IMR-90 (cell line): ENCODE measurements around the gene CUX1. TPM values are rescaled to one million over a fixed set of nuclear protein-coding genes. Genes with fewer than 3 reads are reported as not detected.

Experiments used
- ATAC-seq: fragments of 200-7000 bp; cut with Tn5 transposase; 2 replicates; pipeline ENCODE4 v1.9.1; 2020; ENCODE audit warnings: low read depth, mild to moderate bottlenecking, moderate library complexity
- BruUV-seq: library from RNA; stranded (reverse); fragments of 400-500 nt; replicated peaks from 2 replicates; lab custom pipeline; 2021; lab: Mats Ljungman, UMichigan
- CTCF ChIA-PET: fragments of 300-600 bp; formaldehyde crosslinking; extraction: SDS; loops from one replicate; lab custom pipeline; 2021; ENCODE audit warnings: antibody characterized with exemption; lab: Yijun Ruan, JAX
- POLR2A ChIA-PET: fragments of 300-600 bp; sonication (Branson Sonifier 250); formaldehyde crosslinking; loops from one replicate; lab custom pipeline; 2022; ENCODE audit warnings: antibody characterized with exemption; ENCODE audit not compliant: unreplicated experiment; lab: Charles Lee
- DNase-seq: peaks from one replicate; pipeline ENCODE4 v3.0.0; 2013
- H2AFZ ChIP-seq: replicated peaks from 2 replicates; pipeline ENCODE3; 2013; ENCODE audit warnings: low read length, mild to moderate bottlenecking; ENCODE audit not compliant: poor library complexity
- H2AK5ac ChIP-seq: 2 replicates; pipeline ENCODE4 v1.6.1; 2013; ENCODE audit warnings: low read depth, low read length, inconsistent platforms
- H2AK9ac ChIP-seq: replicated peaks from 2 replicates; pipeline ENCODE3; 2013; ENCODE audit warnings: mild to moderate bottlenecking, low read depth, low read length, moderate library complexity; ENCODE audit not compliant: poor library complexity
- H2BK120ac ChIP-seq: 2 replicates; pipeline ENCODE4 v1.6.1; 2013; ENCODE audit warnings: low read depth, low read length, inconsistent platforms
- H2BK15ac ChIP-seq: 3 replicates; pipeline ENCODE4 v1.6.1; 2013; ENCODE audit warnings: low read depth, low read length, inconsistent platforms
- H2BK20ac ChIP-seq: 2 replicates; pipeline ENCODE4 v1.6.1; 2013; ENCODE audit warnings: low read depth, mild to moderate bottlenecking, inconsistent platforms, low read length, moderate library complexity
- H2BK5ac ChIP-seq: 2 replicates; pipeline ENCODE4 v1.6.1; 2013; ENCODE audit warnings: mild to moderate bottlenecking, low read depth, low read length, inconsistent platforms; ENCODE audit not compliant: poor library complexity, severe bottlenecking
- H3K14ac ChIP-seq: replicated peaks from 2 replicates; pipeline ENCODE4 v1.6.1; 2013; ENCODE audit warnings: low read depth, low read length, inconsistent platforms
- H3K18ac ChIP-seq: 2 replicates; pipeline ENCODE4 v1.6.1; 2013; ENCODE audit warnings: low read depth, low read length, control low read depth
- H3K23ac ChIP-seq: 2 replicates; pipeline ENCODE4 v1.6.1; 2013; ENCODE audit warnings: low read depth, low read length, inconsistent platforms
- H3K27ac ChIP-seq: 2 replicates; pipeline ENCODE4 v1.5.1; 2013; ENCODE audit warnings: mild to moderate bottlenecking, control low read depth, low read length; ENCODE audit not compliant: insufficient read depth
- H3K27me3 ChIP-seq: 2 replicates; pipeline ENCODE4 v1.6.1; 2013; ENCODE audit warnings: low read length; ENCODE audit not compliant: control insufficient read depth, insufficient read depth
- H3K36me3 ChIP-seq: 2 replicates; pipeline ENCODE4 v1.6.1; 2013; ENCODE audit warnings: low read length, mixed read lengths; ENCODE audit not compliant: control insufficient read depth, insufficient read depth
- H3K4ac ChIP-seq: 2 replicates; pipeline ENCODE4 v1.6.1; 2013; ENCODE audit warnings: low read depth, low read length, inconsistent platforms
- H3K4me1 ChIP-seq: 2 replicates; pipeline ENCODE4 v1.6.1; 2013; ENCODE audit warnings: low read length, mixed read lengths; ENCODE audit not compliant: control insufficient read depth, insufficient read depth
- H3K4me2 ChIP-seq: 2 replicates; pipeline ENCODE4 v1.6.1; 2013; ENCODE audit warnings: low read depth, mild to moderate bottlenecking, control low read depth, low read length, moderate library complexity
- H3K4me3 ChIP-seq: 2 replicates; pipeline ENCODE4 v1.5.1; 2013; ENCODE audit warnings: low read depth, mild to moderate bottlenecking, control low read depth, low read length, moderate library complexity; ENCODE audit not compliant: insufficient read depth
- H3K56ac ChIP-seq: 2 replicates; pipeline ENCODE4 v1.6.1; 2013; ENCODE audit warnings: low read length, inconsistent platforms; ENCODE audit not compliant: insufficient read depth; ENCODE audit errors: extremely low read depth
- H3K79me1 ChIP-seq, 2 experiments: 2 replicates each; pipeline ENCODE4 v1.6.1; 2013; ENCODE audit warnings: low read length in 2 of 2, inconsistent platforms in 1 of 2, low read depth in 1 of 2
- H3K9ac ChIP-seq: 2 replicates; pipeline ENCODE4 v1.6.1; 2013; ENCODE audit warnings: low read depth, low read length, control low read depth
- H3K9me1 ChIP-seq: 2 replicates; pipeline ENCODE4 v1.6.1; 2013; ENCODE audit warnings: low read length, inconsistent platforms; ENCODE audit not compliant: insufficient read depth
- H3K9me3 ChIP-seq: 2 replicates; pipeline ENCODE4 v1.6.1; 2013; ENCODE audit warnings: low read length; ENCODE audit not compliant: control insufficient read depth, insufficient read depth
- H4K20me1 ChIP-seq: 2 replicates; pipeline ENCODE4 v1.6.1; 2013; ENCODE audit warnings: low read length, inconsistent platforms; ENCODE audit not compliant: insufficient read depth
- H4K5ac ChIP-seq: 2 replicates; pipeline ENCODE4 v1.6.1; 2013; ENCODE audit warnings: mild to moderate bottlenecking, low read depth, low read length, control low read depth
- H4K8ac ChIP-seq, 2 experiments: 2 replicates each; pipeline ENCODE4 v1.6.1; 2013; ENCODE audit warnings: low read depth in 2 of 2, low read length in 2 of 2, control low read depth in 1 of 2, inconsistent platforms in 1 of 2
- H4K91ac ChIP-seq: 2 replicates; pipeline ENCODE4 v1.6.1; 2013; ENCODE audit warnings: low read depth, low read length, inconsistent platforms; ENCODE audit not compliant: insufficient read depth
- BHLHE40 ChIP-seq: fragments of 150-350 bp; IDR thresholded peaks from 2 replicates; pipeline ENCODE4 v1.6.1; 2016; ENCODE audit warnings: mild to moderate bottlenecking, low read depth, low read length
- MAZ ChIP-seq: IDR thresholded peaks from 2 replicates; pipeline ENCODE4 v1.6.1; 2012; ENCODE audit warnings: low read depth, mild to moderate bottlenecking, low read length, improper control_type of control experiment, moderate library complexity, borderline replicate concordance
- USF2 ChIP-seq: fragments of 150-350 bp; IDR thresholded peaks from 2 replicates; pipeline ENCODE4 v1.6.1; 2017; ENCODE audit warnings: mild to moderate bottlenecking, antibody characterized with exemption, low read length, low read depth
- WGBS, 2 experiments: methylation state at CpG; one replicate each; pipeline versions ENCODE4 v1.1.5 to v1.1.7; 2013; ENCODE audit warnings: missing lambda C conversion rate in 2 of 2; ENCODE audit not compliant: insufficient read length in 1 of 2; ENCODE audit errors: extremely low coverage in 2 of 2; 5-methylcytosine and 5-hydroxymethylcytosine counted together
- dilution Hi-C: fragments of 300-500 bp; cut with HindIII; formaldehyde crosslinking; loops from one replicate; pipeline ENCODE4 v1.14.3; 2018; ENCODE audit warnings: low sequenced_read_pairs; ENCODE audit not compliant: unreplicated experiment
- in situ Hi-C: fragments of 300-500 bp; cut with MboI; formaldehyde crosslinking; loops from 3 replicates; pipeline ENCODE4 v1.14.3; 2019; ENCODE audit warnings: low sequenced_read_pairs, inconsistent platforms, mixed read lengths
- intact Hi-C: fragments of 100-400 bp; cut with micrococcal nuclease; formaldehyde crosslinking; loops from 2 replicates; pipeline ENCODE4 v1.10.0; 2022
- polyA plus RNA-seq, 3 experiments: library from polyadenylated mRNA; depleted of rRNA; stranded (reverse); fragments of >200 nt; gene quantifications; 2 replicates each; pipeline ENCODE4 v1.2.3, GENCODE V29; 2012; ENCODE audit warnings: low replicate concordance in 1 of 3
- total RNA-seq: library from RNA; depleted of rRNA; stranded (reverse); fragments of >200 nt; gene quantifications from 2 replicates; pipeline ENCODE4 v1.2.3, GENCODE V29; 2012

The CUX1 gene
- total and polyA plus RNA-seq, 2 of the 4 experiments (the other 2 are of a cell fraction), result 19.7 to 46.4 TPM

DNA sequence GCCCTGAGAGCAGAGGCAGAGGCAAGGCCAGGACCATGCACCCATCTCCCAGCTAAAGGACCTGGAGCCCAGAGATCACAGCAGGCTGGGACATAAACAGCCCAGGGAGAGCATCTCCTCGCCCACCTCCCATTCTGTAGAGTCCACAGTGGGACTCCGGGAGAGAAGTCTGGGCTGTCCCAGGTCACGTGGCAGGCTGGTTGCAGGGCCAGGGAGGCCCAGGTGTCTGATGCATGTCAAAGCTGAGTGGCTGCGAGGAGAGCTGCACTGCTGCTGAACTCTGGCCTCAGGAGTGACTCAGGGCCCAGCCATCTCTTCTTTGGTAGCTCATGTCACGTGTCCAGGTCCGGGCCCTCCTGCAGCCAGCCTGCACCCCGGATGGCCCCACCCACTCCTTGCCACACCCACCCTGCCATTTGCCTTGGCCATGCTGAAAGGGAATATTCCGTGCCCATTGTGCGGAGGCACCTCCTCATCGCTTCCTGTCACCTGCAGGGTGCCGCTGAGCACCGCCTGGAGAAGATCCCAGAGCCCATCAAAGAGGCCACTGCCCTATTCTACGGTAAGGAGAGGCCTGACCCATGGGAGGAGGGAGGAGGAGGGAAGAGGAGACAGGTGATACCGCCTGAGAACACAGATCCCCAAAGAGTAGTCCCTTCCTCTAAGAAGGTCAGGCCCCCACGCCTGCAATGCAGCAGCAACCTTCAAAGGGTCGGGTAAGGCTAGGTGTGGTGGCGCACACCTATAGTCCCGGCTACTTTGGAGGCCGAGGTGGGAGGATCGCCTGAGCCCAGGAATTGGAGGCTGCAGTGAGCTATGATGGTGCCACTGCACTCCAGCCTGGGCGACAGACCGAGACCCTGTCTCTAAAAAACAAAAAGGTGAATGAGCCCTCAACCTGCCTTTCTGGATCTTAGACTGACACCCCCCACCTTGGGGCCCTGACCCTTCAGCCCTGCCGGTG lies 456.6 kb downstream of the CUX1 start:
- dilution Hi-C loops (no loop called here), in situ Hi-C loops (loop anchor here (5.0 to 25.0 kb wide), 2 partner anchors 732 to 912 kb away; partner anchors contain the start of gene COL26A1), intact Hi-C loops (loop anchor here (2.0 kb wide), 1 partner anchor 587 kb away; no protein-coding TSS in a partner anchor)
- Histone ChIP-seq H2AFZ (peak overlapping the region; percentile 89), H3K4me1 (peaks cover 12% of the 10 kb centered on the region), H2AK5ac (peak overlapping the region; percentile 67), H4K20me1 (peaks cover 6% of the 10 kb centered on the region; the same call in 1 of the 2 replicates), H4K8ac (peak overlapping the region in 1 of 2 experiments; percentile 66; a peak in 2 of 4 replicates), H2AK9ac (peak overlapping the region; percentile 93), H4K91ac (0 out of 2 replicates have a peak overlapping the region, but pooled peaks have one; percentile 12), H3K56ac (no peak overlapping the region), H3K27me3 (no peaks in the 10 kb centered on the region), H2BK15ac (0 out of 3 replicates have a peak overlapping the region, but pooled peaks have one; percentile 40), H3K18ac (no peak overlapping the region), H2BK20ac (no peak overlapping the region; the same call in none of the 2 replicates), H3K9me3 (no peaks in the 10 kb centered on the region), H3K27ac (0 out of 2 replicates have a peak overlapping the region, but pooled peaks have one; percentile 5), H3K4ac (peak overlapping the region; percentile 64), H3K9me1 (peaks cover 4% of the 10 kb centered on the region; the same call in 1 of the 2 replicates), H4K5ac (no peak overlapping the region), H2BK5ac (peak overlapping the region; percentile 73), H3K36me3 (no peaks in the 10 kb centered on the region), H3K23ac (0 out of 2 replicates have a peak overlapping the region, but pooled peaks have one; percentile 3), H3K4me2 (no peak overlapping the region), H3K4me3 (no peak overlapping the region), H3K79me1 (no peaks in the 10 kb centered on the region), H3K14ac (no peak overlapping the region), H2BK120ac (peak overlapping the region; percentile 46), H3K9ac (no peak overlapping the region)
- ATAC-seq, result peak; percentile 77
- peak; percentile 86 for TF ChIP-seq USF2
- TF ChIP-seq BHLHE40, result 0 out of 2 replicates have a peak, but pooled peaks have one; percentile 32
- TF ChIP-seq MAZ, result no peak
- CTCF ChIA-PET, result interaction anchor here (0.7 to 1.0 kb wide), 3 partner anchors 13 to 731 kb away, joined by 3 read pairs; no protein-coding TSS in a partner anchor
- POLR2A ChIA-PET, result no interaction called here
- DNase-seq, result peak; percentile 83
- WGBS, 2 experiments, result 46% methylated on average over 4 of the region's 23 CpGs; no CpG with 5 or more reads in 1 of the 2 experiments
- BruUV-seq, result no TSS peak
